Activated CD8-positive, alpha-beta T cell treated with anti-CD3 and anti-CD28 coated beads for 36 hours (primary cell): Measurements from ENCODE around the gene TMEM259. TPM values are rescaled to one million over a fixed set of nuclear protein-coding genes. Genes with fewer than 3 reads are reported as not detected.

Source experiments
- ATAC-seq: fragments of 200-7000 bp; cut with Tn5 transposase; one replicate; pipeline ENCODE4 v1.10.0; 2021; ENCODE audit warnings: mild to moderate bottlenecking, moderate library complexity
- CTCF ChIA-PET: fragments of 350-600 bp; sonication (Branson Sonifier 250); formaldehyde crosslinking; loops from one replicate; lab custom pipeline; 2021; ENCODE audit warnings: antibody characterized with exemption; lab: Charles Lee
- POLR2A ChIA-PET: fragments of 350-600 bp; sonication (Branson Sonifier 250); formaldehyde crosslinking; loops from one replicate; lab custom pipeline; 2021; ENCODE audit warnings: antibody characterized with exemption; lab: Charles Lee
- DNase-seq: peaks from one replicate; pipeline ENCODE4 v3.0.0-alpha.2; 2020
- H3K27ac Mint-ChIP-seq: one replicate; pipeline ENCODE4 v1.8.0; 2021; ENCODE audit warnings: mild to moderate bottlenecking, mixed read lengths
- H3K27me3 Mint-ChIP-seq: one replicate; pipeline ENCODE4 v1.8.0; 2021; ENCODE audit warnings: mixed read lengths
- H3K36me3 Mint-ChIP-seq: one replicate; pipeline ENCODE4 v1.8.0; 2021; ENCODE audit warnings: low read depth, mixed read lengths
- H3K4me1 Mint-ChIP-seq: one replicate; pipeline ENCODE4 v1.8.0; 2021; ENCODE audit warnings: low read depth, mixed read lengths
- H3K4me3 Mint-ChIP-seq: one replicate; pipeline ENCODE4 v1.8.0; 2021; ENCODE audit warnings: mild to moderate bottlenecking, moderate library complexity, mixed read lengths
- H3K9me3 Mint-ChIP-seq: one replicate; pipeline ENCODE4 v1.8.0; 2021; ENCODE audit warnings: mixed read lengths
- CTCF ChIP-seq: fragments of 200-600 bp; IDR thresholded peaks from one replicate; pipeline ENCODE4 v1.8.0; 2022; ENCODE audit warnings: antibody characterized with exemption, mild to moderate bottlenecking
- intact Hi-C: fragments of 100-400 bp; cut with micrococcal nuclease; formaldehyde crosslinking; loops from one replicate; pipeline ENCODE4 v1.10.0; 2022
- total RNA-seq, 2 experiments: library from RNA; stranded (reverse); gene quantifications; one replicate each; pipeline ENCODE4 v1.2.3, GENCODE V29; 2021

Gene TMEM259
- total RNA-seq, 2 experiments from 2014 or later: 115 to 117 TPM

GRCh38 chr19:994516-994915 lies 26.4 kb downstream of the TMEM259 start:
- Mint-ChIP-seq H3K27ac (no peak overlapping the region), H3K4me3 (no peak overlapping the region), H3K4me1 (peaks cover 9% of the 10 kb centered on the region), H3K9me3 (no peaks in the 10 kb centered on the region), H3K36me3 (peaks cover 13% of the 10 kb centered on the region), H3K27me3 (peaks cover 16% of the 10 kb centered on the region)
- TF ChIP-seq CTCF: no peak
- CTCF ChIA-PET: no interaction called here
- intact Hi-C loops: no loop called here
- POLR2A ChIA-PET: interaction anchor here (1.1 to 1.8 kb wide), 2 partner anchors 22 to 192 kb away, joined by 3 to 6 read pairs; no protein-coding TSS in a partner anchor
- DNase-seq (no peak), ATAC-seq (no peak)

DNA sequence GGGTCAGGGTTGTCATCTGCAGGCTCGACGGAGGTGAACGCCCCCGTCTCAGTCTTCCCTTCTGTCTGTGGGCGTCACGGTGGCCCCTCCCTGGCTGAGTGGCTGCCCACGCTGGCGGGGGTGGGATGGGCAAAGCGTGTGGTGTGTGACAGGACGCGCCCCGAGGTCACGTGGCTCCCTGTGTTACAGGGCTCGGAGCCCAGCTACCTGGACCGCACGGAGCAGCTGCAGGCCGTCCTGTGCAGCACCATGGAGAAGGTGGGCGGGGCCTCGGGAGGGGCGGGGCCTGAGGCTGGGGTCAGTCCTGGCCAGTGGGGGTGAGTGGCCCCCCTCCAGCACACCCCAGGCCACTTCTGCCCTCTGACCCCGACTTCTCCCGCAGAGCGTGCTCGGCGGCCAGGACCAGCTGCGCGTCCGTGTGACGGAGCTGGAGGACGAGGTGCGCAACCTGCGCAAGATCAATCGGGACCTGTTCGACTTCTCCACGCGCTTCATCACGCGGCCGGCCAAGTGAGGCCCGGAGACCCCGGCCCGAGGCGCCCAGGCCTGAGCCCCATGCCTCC lies 27.0 kb downstream of the TMEM259 start:
- intact Hi-C loops: no loop called here
- ChIA-PET CTCF (no interaction called here), POLR2A (interaction anchor here (1.2 kb wide), 1 partner anchor 9 kb away, joined by 4 read pairs; the partner anchor contains the start of gene WDR18)
- H3K4me1 Mint-ChIP-seq: peaks cover 9% of the 10 kb centered on the region
- no peak overlapping the region for H3K4me3 Mint-ChIP-seq
- H3K27ac Mint-ChIP-seq: no peak overlapping the region
- no peak for TF ChIP-seq CTCF
- no peak for ATAC-seq
- H3K9me3 Mint-ChIP-seq: no peaks in the 10 kb centered on the region
- H3K27me3 Mint-ChIP-seq: peaks cover 10% of the 10 kb centered on the region
- H3K36me3 Mint-ChIP-seq: peaks cover 13% of the 10 kb centered on the region
- DNase-seq: no peak

GRCh38 chr19:993361-993830 lies 27.5 kb downstream of the TMEM259 start:
- Mint-ChIP-seq H3K36me3 (peaks cover 13% of the 10 kb centered on the region), H3K27me3 (peaks cover 8% of the 10 kb centered on the region), H3K9me3 (no peaks in the 10 kb centered on the region), H3K4me1 (peaks cover 9% of the 10 kb centered on the region), H3K4me3 (no peak overlapping the region), H3K27ac (no peak overlapping the region)
- no peak for TF ChIP-seq CTCF
- ATAC-seq (no peak), DNase-seq (no peak)
- CTCF ChIA-PET: no interaction called here
- POLR2A ChIA-PET: interaction anchor here (1.2 to 1.7 kb wide), 2 partner anchors 9 to 23 kb away, joined by 4 read pairs; partner anchors contain the start of gene WDR18
- intact Hi-C loops: no loop called here

DNA sequence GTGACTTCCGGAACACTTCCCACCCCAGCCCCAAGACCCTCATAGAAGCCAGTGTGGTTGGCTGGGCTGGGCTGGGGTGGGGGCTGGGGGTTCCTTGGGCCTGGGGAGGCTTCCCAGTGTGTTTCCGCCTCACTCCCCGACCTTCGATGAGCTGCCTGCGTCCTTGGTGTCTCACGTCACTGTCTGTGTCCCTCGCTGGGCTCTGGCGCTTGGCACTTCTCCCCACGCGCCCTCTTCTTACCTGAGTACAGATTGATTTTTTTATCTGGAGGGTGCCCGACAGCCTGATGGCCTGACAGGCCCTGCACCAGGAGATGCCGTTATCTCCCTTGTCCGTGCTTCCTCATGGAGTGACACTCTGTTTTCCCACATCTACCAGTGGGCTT lies 28.3 kb downstream of the TMEM259 start:
- no peak for DNase-seq
- no peak for ATAC-seq
- intact Hi-C loops: no loop called here
- no peak for TF ChIP-seq CTCF
- peaks cover 13% of the 10 kb centered on the region for H3K36me3 Mint-ChIP-seq
- ChIA-PET POLR2A (interaction anchor here (0.8 to 1.7 kb wide), 4 partner anchors 8 to 28 kb away, joined by 3 to 5 read pairs (median 4); partner anchors contain the start of gene WDR18), CTCF (no interaction called here)
- H3K9me3 Mint-ChIP-seq: no peaks in the 10 kb centered on the region
- H3K4me3 Mint-ChIP-seq: no peak overlapping the region
- no peak overlapping the region for H3K27ac Mint-ChIP-seq
- peaks cover 9% of the 10 kb centered on the region for H3K4me1 Mint-ChIP-seq
- H3K27me3 Mint-ChIP-seq: peaks cover 1% of the 10 kb centered on the region

DNA sequence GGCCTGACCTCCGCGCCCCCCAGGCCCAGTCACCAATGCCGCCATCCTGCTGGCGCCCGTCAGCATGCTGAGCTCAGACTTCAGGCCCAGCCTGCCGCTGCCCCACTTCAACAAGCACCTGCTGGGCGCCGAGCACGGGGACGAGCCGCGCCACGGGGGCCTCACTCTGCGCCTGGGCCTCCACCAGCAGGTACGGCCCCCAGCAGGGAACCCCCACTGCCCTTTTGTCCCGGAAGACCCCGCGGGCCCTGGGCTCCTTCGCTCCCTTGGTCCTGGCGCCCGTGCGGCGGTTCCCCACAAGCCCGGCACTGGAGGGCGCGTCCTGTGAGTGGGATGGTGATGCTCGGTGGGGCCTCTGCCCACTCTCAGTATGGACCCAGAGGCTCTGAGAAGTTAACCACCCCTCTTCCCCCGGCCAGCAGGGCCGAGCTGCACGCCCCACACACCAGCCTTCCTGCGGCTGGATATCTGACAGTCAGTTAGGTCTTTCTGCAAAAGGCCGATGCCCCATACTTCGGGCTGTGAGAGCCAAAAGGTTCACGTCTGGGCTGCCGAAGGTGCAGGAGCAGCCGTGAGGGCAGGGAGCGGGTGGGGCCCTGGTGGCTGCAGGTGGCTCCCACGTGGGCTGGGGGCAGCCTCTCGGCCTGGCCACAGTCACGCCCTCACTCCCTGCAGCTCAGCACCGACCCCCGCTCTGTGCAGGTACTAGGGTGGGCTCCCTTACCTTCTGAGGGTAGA lies 28.8 kb downstream of the TMEM259 start:
- CTCF ChIA-PET: no interaction called here
- intact Hi-C loops: no loop called here
- H3K4me1 Mint-ChIP-seq: peaks cover 9% of the 10 kb centered on the region
- no peak for TF ChIP-seq CTCF
- DNase-seq (no peak), ATAC-seq (no peak)
- no peaks in the 10 kb centered on the region for H3K9me3 Mint-ChIP-seq
- peaks cover 13% of the 10 kb centered on the region for H3K36me3 Mint-ChIP-seq
- H3K27me3 Mint-ChIP-seq: no peaks in the 10 kb centered on the region
- POLR2A ChIA-PET: interaction anchor here (0.8 to 1.7 kb wide), 3 partner anchors 8 to 28 kb away, joined by 3 to 5 read pairs (median 4); no protein-coding TSS in a partner anchor
- H3K4me3 Mint-ChIP-seq: no peak overlapping the region
- no peak overlapping the region for H3K27ac Mint-ChIP-seq
